ENCODE data around the gene PDCL3.

DNA sequence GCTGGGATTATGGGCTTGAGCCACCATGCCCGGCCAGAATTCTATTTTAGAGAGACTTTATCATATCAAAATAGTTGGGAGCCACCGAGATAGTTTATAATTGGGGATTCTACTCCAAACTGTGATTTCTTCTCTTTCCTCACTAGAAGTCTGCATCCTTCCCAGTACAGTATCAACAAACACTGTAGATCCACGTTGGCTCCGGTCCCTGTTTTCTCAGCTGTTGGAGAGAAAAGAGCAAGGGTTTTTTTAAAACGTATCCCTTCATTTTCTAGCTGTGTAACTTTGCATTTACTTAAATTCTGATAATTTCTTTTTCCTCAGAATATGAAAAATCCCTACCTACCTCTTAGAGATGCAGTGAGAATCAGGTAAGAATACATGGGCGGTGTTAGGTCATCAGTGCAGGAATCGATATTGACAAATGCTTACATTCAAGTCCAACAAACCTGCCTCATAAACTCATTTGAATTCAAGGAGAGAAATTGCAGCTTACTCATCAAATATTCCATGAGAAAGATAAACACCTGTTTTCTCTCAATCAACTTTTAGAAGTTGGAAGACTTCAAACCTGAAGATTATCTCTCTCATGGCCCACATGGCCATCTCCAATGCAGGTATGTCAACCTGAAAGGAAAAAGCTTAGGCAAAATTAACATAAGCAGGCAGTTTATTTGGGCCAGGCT lies 17.7 kb upstream of the PDCL3 start:
- TF ChIP-seq GATA2 (IDR thresholded peaks at IDR 0.05; ENCODE audit: low read depth, low read length) (no peak), GATA3 (IDR thresholded peaks at IDR 0.05; ENCODE audit: low read depth, low read length) (no peak)

All from SH-SY5Y (cell line).